Thyroid gland (tissue), 4 donors: Measurements from ENCODE around the gene APOL2.

ENCODE experiments used
- CTCF ChIP-seq, 6 experiments: fragments of 200-600 bp in 3 of 6; fragments of 450-650 bp in 3 of 6; sonication (generic) in 3 of 6; IDR thresholded peaks; one replicate each; pipeline ENCODE4 v1.5.1; 2016 to 2019; ENCODE audit warnings: antibody characterized with exemption in 6 of 6, mild to moderate bottlenecking in 2 of 6, inconsistent platforms in 1 of 6, moderate library complexity in 1 of 6
- POLR2A ChIP-seq, 2 donors: fragments of 450-650 bp; IDR thresholded peaks; one replicate each; pipeline ENCODE4 v1.6.1; 2017; ENCODE audit warnings: antibody characterized with exemption in 2 of 2, mild to moderate bottlenecking in 2 of 2, moderate library complexity in 1 of 2

GRCh38 chr22:36184433-36185025 is 54.8 kb downstream of the APOL2 start:
- TF ChIP-seq CTCF (IDR thresholded peaks at IDR 0.05) (no peak), POLR2A (IDR thresholded peaks at IDR 0.05) (no peak)
